Thyroid gland (tissue), 4 donors: ENCODE data around the gene PLD4. TPM values are rescaled to one million over a fixed set of nuclear protein-coding genes. Genes with fewer than 3 reads are reported as not detected.
A peak's percentile ranks its signal among the peaks of the same experiment; 100 is the strongest.

Source experiments
- DNase-seq, 2 donors: peaks; one replicate each; pipeline ENCODE4 v3.0.0-alpha.2; 2019
- H3K27ac ChIP-seq, 3 donors: fragments of 200-600 bp; sonication (generic); 1 replicate in 2 of 3; 2 replicates in 1 of 3; pipeline ENCODE4 v1.5.1; 2016 to 2019; ENCODE audit warnings: mild to moderate bottlenecking in 1 of 3, moderate library complexity in 1 of 3
- H3K27me3 ChIP-seq: fragments of 200-600 bp; sonication (generic); one replicate; pipeline ENCODE4 v1.5.1; 2019
- H3K36me3 ChIP-seq, 2 donors: fragments of 200-600 bp; sonication (generic); one replicate each; pipeline ENCODE4 v1.5.1; 2016 to 2019
- H3K4me1 ChIP-seq, 2 donors: fragments of 200-600 bp; sonication (generic); one replicate each; pipeline ENCODE4 v1.5.1; 2017 to 2019
- H3K4me3 ChIP-seq, 3 donors: fragments of 200-600 bp; sonication (generic); replicated peaks in 1 of 3; 1 replicate in 2 of 3; 2 replicates in 1 of 3; pipeline ENCODE4 v1.5.1; 2016; ENCODE audit warnings: mild to moderate bottlenecking in 1 of 3
- H3K9me3 ChIP-seq: fragments of 200-600 bp; sonication (generic); one replicate; pipeline ENCODE4 v1.5.1; 2017
- POLR2A ChIP-seq, 2 donors: fragments of 450-650 bp; IDR thresholded peaks; one replicate each; pipeline ENCODE4 v1.6.1; 2017; ENCODE audit warnings: antibody characterized with exemption in 2 of 2, mild to moderate bottlenecking in 2 of 2, moderate library complexity in 1 of 2
- WGBS, 2 donors: methylation state at CpG; one replicate each; pipeline ENCODE4 v1.1.5; 2017; 5-methylcytosine and 5-hydroxymethylcytosine counted together
- intact Hi-C: fragments of 100-400 bp; cut with DNase I; formaldehyde crosslinking; loops from one replicate; pipeline ENCODE4 v1.15.1; 2023
- total RNA-seq, 4 donors: library from RNA; depleted of rRNA; stranded (reverse); fragments of >200 nt; gene quantifications; one replicate each; pipeline ENCODE4 v1.2.3, GENCODE V29; 2016
- TF ChIP-seq, protein P1 (sequence below), 6 experiments: fragments of 200-600 bp in 3 of 6; fragments of 450-650 bp in 3 of 6; sonication (generic) in 3 of 6; IDR thresholded peaks; one replicate each; pipeline ENCODE4 v1.5.1; 2016 to 2019; ENCODE audit warnings: antibody characterized with exemption in 6 of 6, mild to moderate bottlenecking in 2 of 6, inconsistent platforms in 1 of 6, moderate library complexity in 1 of 6

PLD4 gene
- total RNA-seq, 4 donors from 2014 or later: 0.13 to 0.33 TPM; not detected in 2

DNA sequence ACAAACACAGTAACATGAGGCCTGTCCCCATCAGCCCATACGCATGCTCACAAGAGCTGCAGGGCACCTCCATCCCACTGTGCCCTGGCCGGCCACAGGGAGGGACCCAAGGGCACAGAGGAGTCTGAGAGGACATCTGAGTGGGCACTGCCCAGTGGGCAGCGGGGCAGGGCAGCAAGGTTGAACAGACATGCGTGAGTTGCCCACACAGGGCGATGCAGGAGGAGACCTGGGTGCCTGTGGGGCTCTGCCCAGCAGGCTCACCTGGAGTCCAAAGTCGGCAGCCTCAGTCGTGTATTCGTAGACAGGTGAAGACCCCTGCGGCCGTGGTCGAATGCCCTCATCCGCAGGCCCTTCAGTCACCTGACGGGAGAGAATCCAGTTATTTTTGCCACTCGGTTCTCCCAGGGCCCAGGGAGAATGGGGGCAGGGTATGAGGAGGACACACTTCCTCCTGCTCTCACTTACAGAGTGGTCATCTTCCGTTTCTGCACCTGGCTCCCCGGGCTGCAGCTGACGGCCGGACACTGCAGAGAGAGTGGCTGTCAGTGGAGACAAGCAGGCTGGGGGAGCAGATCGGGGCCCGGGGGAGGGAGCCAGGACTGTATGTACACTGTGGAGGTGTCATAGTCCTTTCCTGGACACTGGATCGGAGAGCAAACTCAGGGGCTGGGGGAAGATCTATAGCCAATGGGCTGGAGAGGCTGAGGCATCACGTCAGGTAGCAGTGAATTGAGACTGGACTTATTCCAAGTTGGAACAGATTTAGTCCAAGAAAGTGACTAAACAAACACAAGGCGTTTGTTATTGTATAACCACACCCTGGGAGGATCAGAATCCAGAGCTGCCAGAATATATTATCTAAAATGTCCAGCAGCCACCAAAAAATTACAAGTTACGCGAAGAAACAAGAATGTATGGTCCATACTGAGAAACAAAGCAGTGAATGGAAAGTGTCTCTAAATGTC lies 32.8 kb downstream of the PLD4 start:
- H3K9me3 ChIP-seq: no peaks in the 10 kb centered on the region
- no peak overlapping the region for H3K4me3 ChIP-seq
- TF ChIP-seq, protein P1, sequence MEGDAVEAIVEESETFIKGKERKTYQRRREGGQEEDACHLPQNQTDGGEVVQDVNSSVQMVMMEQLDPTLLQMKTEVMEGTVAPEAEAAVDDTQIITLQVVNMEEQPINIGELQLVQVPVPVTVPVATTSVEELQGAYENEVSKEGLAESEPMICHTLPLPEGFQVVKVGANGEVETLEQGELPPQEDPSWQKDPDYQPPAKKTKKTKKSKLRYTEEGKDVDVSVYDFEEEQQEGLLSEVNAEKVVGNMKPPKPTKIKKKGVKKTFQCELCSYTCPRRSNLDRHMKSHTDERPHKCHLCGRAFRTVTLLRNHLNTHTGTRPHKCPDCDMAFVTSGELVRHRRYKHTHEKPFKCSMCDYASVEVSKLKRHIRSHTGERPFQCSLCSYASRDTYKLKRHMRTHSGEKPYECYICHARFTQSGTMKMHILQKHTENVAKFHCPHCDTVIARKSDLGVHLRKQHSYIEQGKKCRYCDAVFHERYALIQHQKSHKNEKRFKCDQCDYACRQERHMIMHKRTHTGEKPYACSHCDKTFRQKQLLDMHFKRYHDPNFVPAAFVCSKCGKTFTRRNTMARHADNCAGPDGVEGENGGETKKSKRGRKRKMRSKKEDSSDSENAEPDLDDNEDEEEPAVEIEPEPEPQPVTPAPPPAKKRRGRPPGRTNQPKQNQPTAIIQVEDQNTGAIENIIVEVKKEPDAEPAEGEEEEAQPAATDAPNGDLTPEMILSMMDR (IDR thresholded peaks at IDR 0.05): no peak
- TF ChIP-seq POLR2A (IDR thresholded peaks at IDR 0.05): no peak
- H3K36me3 ChIP-seq: no peaks in the 10 kb centered on the region
- H3K27me3 ChIP-seq: no peaks in the 10 kb centered on the region
- DNase-seq: no peak
- H3K27ac ChIP-seq: no peak overlapping the region
- peaks cover 0 to 14% of the 10 kb centered on the region in 2 donors for H3K4me1 ChIP-seq
- intact Hi-C loops: no loop called here
- WGBS, 2 donors: 46 to 47% methylated on average over 24 to 25 of the region's 25 CpGs

DNA sequence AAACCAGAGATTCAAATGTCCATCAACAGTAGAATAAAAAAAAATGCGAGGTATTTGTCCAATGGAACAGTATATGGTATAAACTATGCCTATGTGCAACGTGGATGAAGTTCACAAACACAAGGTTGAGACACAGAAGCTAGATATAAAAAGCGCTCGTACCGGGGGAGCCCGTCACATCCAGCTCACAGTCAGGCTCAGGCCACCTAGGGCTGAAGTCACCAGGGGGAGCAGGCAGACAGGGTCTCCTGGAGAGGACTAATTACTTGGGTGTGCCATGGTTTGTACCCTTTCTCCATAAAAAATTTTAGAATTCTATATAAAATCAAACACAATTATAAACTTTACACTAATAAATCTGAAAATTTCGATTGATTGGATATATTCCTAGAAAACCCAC lies 39.9 kb downstream of the PLD4 start:
- no peak for TF ChIP-seq POLR2A (IDR thresholded peaks at IDR 0.05)
- intact Hi-C loops: no loop called here
- Histone ChIP-seq H3K36me3 (no peaks in the 10 kb centered on the region), H3K27me3 (no peaks in the 10 kb centered on the region), H3K27ac (no peak overlapping the region), H3K4me1 (peaks cover 26 to 33% of the 10 kb centered on the region in 2 donors), H3K9me3 (no peaks in the 10 kb centered on the region), H3K4me3 (no peak overlapping the region)
- 90 to 94% methylated on average over 7 of the region's 7 CpGs for WGBS, 2 donors
- no peak for DNase-seq

DNA sequence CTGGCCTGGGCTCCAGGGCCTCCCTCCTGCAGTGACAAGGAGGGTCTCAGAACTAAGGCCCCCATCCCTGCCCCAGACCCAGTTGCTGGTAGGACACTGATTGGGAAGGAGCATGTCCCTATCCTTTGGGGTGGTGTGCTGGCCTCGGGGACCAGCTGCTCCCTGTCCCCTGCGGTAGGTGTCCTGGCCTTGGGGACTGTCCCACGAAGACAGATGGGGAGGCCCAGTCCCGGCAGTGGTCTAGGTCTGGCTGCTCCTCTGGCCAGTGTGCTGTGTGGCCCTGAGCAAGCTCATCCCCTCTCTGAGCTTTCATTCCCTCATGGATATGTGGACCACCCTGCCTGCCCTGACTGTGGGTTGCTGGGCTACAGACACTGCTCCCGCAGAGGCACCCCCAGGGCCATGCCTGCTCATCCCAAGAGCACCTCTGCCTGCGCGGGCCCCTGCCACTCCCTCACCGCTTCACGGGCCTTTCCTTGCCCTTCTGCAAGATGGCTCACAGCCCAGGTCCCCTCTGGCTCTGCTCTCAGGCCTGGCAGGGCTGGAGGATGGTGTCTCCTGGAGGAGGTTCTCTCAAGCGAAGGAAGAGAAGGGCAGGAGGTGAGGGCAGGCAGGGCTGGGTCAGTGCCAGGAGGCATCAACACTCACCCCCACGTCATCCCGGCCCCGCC lies 41.0 kb downstream of the PLD4 start:
- 78 to 79% methylated on average over 4 to 6 of the region's 13 CpGs for WGBS, 2 donors
- intact Hi-C loops: no loop called here
- DNase-seq: no peak

DNA sequence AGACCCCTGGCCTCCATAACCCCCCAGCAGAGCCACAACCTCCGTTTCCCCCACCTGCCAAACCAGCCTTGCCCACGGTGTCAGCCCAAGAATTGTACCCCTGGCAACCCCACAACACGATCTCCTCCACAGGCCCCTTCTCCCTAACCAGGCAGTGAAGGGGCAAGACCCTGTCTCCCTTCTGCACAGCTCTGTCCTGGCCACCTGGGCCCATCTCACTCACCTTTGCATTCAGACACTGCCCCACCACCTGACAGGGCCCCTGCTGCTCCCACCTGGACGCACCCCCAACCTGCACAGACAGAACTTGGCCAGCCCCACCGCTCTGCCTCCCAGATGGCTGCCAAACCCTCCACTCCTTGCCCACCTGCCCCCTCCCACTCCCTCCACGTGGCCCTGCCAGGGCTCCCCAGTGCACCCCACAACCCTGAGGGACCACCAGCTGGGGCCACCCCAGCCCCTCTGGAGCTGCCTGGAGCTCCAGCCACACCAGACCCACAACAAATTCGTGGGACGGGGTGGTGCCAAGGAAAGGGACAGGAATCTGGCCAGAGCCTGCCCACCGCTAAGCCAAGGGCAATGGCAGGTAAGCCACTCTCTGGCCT lies 41.7 kb downstream of the PLD4 start:
- Histone ChIP-seq H3K4me3 (no peak overlapping the region), H3K36me3 (no peaks in the 10 kb centered on the region), H3K27me3 (no peaks in the 10 kb centered on the region), H3K9me3 (no peaks in the 10 kb centered on the region), H3K4me1 (peaks cover 26 to 49% of the 10 kb centered on the region in 2 donors), H3K27ac (no peak overlapping the region)
- no peak for TF ChIP-seq POLR2A (IDR thresholded peaks at IDR 0.05)
- intact Hi-C loops: no loop called here
- 86 to 87% methylated on average over 9 of the region's 9 CpGs for WGBS, 2 donors
- DNase-seq: no peak

More for the DNA sequence above, 41.0 kb downstream of the PLD4 start:
- no peaks in the 10 kb centered on the region for H3K27me3 ChIP-seq
- no peak for TF ChIP-seq POLR2A (IDR thresholded peaks at IDR 0.05)
- TF ChIP-seq, protein P1 (IDR thresholded peaks at IDR 0.05): no peak
- no peak overlapping the region for H3K4me3 ChIP-seq
- no peaks in the 10 kb centered on the region for H3K36me3 ChIP-seq
- peaks cover 26 to 42% of the 10 kb centered on the region in 2 donors for H3K4me1 ChIP-seq
- no peaks in the 10 kb centered on the region for H3K9me3 ChIP-seq
- no peak overlapping the region for H3K27ac ChIP-seq

DNA sequence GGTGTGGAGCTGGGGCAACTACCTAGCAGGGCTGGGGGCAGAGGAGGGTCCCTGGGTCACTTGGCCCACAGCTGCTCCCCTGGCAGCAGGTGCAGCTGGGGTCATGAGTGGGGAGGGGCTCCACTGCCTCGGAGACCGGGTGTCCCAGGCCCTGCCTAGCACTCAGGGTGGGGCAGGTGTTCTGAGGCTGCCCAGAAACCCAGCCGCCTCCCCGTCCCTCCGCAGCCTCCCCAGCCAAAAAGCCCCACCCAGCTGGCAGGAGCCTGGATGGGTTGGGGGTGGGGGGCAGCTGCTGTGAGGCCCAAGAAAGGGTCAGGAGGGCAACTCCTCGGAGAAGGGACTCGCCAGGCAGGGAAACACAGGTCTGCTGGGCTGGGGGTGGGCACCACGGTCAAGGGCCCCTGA lies 42.3 kb downstream of the PLD4 start:
- Histone ChIP-seq H3K27me3 (no peaks in the 10 kb centered on the region), H3K4me3 (no peak overlapping the region), H3K4me1 (peaks cover 30 to 53% of the 10 kb centered on the region in 2 donors), H3K9me3 (no peaks in the 10 kb centered on the region), H3K36me3 (no peaks in the 10 kb centered on the region), H3K27ac (peak overlapping the region; percentile 62 to 78 (median 66))
- 17 to 21% methylated on average over 3 to 8 of the region's 8 CpGs for WGBS, 2 donors
- no peak for DNase-seq
- intact Hi-C loops: no loop called here
- TF ChIP-seq POLR2A (IDR thresholded peaks at IDR 0.05): no peak
- TF ChIP-seq, protein P1 (IDR thresholded peaks at IDR 0.05): no peak
